ENCODE data around the gene SUCLG1.

The SUCLG1 gene

GRCh38 chr2:84443477-84443876, 15.6 kb downstream of the SUCLG1 start:
- H3K27ac ChIP-seq (ENCODE audit: low read length): no peak overlapping the region
- H3K4me1 ChIP-seq (ENCODE audit: insufficient read depth, low read length): no peaks in the 10 kb centered on the region
- no peaks in the 10 kb centered on the region for H4K20me1 ChIP-seq (ENCODE audit: insufficient read depth, low read length)
- TF ChIP-seq, protein P1, sequence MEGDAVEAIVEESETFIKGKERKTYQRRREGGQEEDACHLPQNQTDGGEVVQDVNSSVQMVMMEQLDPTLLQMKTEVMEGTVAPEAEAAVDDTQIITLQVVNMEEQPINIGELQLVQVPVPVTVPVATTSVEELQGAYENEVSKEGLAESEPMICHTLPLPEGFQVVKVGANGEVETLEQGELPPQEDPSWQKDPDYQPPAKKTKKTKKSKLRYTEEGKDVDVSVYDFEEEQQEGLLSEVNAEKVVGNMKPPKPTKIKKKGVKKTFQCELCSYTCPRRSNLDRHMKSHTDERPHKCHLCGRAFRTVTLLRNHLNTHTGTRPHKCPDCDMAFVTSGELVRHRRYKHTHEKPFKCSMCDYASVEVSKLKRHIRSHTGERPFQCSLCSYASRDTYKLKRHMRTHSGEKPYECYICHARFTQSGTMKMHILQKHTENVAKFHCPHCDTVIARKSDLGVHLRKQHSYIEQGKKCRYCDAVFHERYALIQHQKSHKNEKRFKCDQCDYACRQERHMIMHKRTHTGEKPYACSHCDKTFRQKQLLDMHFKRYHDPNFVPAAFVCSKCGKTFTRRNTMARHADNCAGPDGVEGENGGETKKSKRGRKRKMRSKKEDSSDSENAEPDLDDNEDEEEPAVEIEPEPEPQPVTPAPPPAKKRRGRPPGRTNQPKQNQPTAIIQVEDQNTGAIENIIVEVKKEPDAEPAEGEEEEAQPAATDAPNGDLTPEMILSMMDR (IDR thresholded peaks at IDR 0.05; ENCODE audit: borderline replicate concordance, extremely low read depth, low read length, poor library complexity, severe bottlenecking): no peak
- TF ChIP-seq EZH2 (IDR thresholded peaks at IDR 0.05; ENCODE audit: borderline replicate concordance, low read depth, low read length, severe bottlenecking): no peak
- H2AFZ ChIP-seq (ENCODE audit: low read depth, low read length): no peak overlapping the region
- H3K27me3 ChIP-seq (ENCODE audit: insufficient read depth, low read length, poor library complexity): no peaks in the 10 kb centered on the region
- H3K36me3 ChIP-seq (ENCODE audit: insufficient read depth, low read length): peaks cover 76% of the 10 kb centered on the region
- H3K4me2 ChIP-seq (ENCODE audit: insufficient read depth, low read length): no peak overlapping the region
- DNase-seq (no peak), ATAC-seq (ENCODE audit: insufficient read depth, low read depth) (no peak)
- H3K4me3 ChIP-seq (ENCODE audit: low read depth in 1 of 2, low read length in 2 of 2): no peak overlapping the region
- peaks cover 5% of the 10 kb centered on the region; the same call in 1 of the 2 replicates for H3K79me2 ChIP-seq (ENCODE audit: insufficient read depth, low read length)
- no peak overlapping the region for H3K9ac ChIP-seq (ENCODE audit: low read depth, low read length)
- H3K9me3 ChIP-seq (ENCODE audit: insufficient read depth, low read length, severe bottlenecking): no peaks in the 10 kb centered on the region

DNA sequence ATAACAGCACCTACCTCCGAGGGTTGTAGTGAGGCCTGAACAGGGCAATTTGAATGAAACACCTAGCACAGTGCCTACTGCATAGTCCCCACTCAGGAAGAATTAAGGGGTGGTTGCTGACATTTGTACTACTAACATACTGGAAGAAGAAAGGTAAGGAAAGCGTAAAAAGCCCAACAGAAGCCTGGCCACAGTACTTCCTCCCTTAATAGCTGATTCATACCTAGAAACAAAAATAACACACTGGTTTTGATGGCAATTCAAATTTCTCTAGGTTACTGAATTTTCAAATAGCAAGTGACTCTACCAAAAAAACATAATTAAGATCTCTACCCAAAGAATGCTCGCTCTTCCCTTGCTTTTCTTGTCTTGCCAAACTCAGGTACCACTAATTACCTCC, 16.2 kb downstream of the SUCLG1 start:
- H3K27me3 ChIP-seq (ENCODE audit: insufficient read depth, low read length, poor library complexity): no peaks in the 10 kb centered on the region
- peaks cover 5% of the 10 kb centered on the region; the same call in 1 of the 2 replicates for H3K79me2 ChIP-seq (ENCODE audit: insufficient read depth, low read length)
- peaks cover 79% of the 10 kb centered on the region for H3K36me3 ChIP-seq (ENCODE audit: insufficient read depth, low read length)
- DNase-seq (no peak), ATAC-seq (ENCODE audit: insufficient read depth, low read depth) (no peak)
- H2AFZ ChIP-seq (ENCODE audit: low read depth, low read length): no peak overlapping the region
- no peaks in the 10 kb centered on the region for H3K4me1 ChIP-seq (ENCODE audit: insufficient read depth, low read length)
- H3K4me2 ChIP-seq (ENCODE audit: insufficient read depth, low read length): no peak overlapping the region
- H3K4me3 ChIP-seq (ENCODE audit: low read depth in 1 of 2, low read length in 2 of 2): no peak overlapping the region
- TF ChIP-seq, protein P1 (IDR thresholded peaks at IDR 0.05; ENCODE audit: borderline replicate concordance, extremely low read depth, low read length, poor library complexity, severe bottlenecking): no peak
- no peak for TF ChIP-seq EZH2 (IDR thresholded peaks at IDR 0.05; ENCODE audit: borderline replicate concordance, low read depth, low read length, severe bottlenecking)
- H3K27ac ChIP-seq (ENCODE audit: low read length): no peak overlapping the region
- no peak overlapping the region for H3K9ac ChIP-seq (ENCODE audit: low read depth, low read length)
- no peaks in the 10 kb centered on the region for H4K20me1 ChIP-seq (ENCODE audit: insufficient read depth, low read length)
- H3K9me3 ChIP-seq (ENCODE audit: insufficient read depth, low read length, severe bottlenecking): no peaks in the 10 kb centered on the region

- no peak for DNase-seq
- Histone ChIP-seq H2AFZ (ENCODE audit: low read depth, low read length) (no peak overlapping the region), H3K27ac (ENCODE audit: low read length) (no peak overlapping the region), H3K4me1 (ENCODE audit: insufficient read depth, low read length) (no peaks in the 10 kb centered on the region), H4K20me1 (ENCODE audit: insufficient read depth, low read length) (no peaks in the 10 kb centered on the region), H3K27me3 (ENCODE audit: insufficient read depth, low read length, poor library complexity) (no peaks in the 10 kb centered on the region), H3K4me2 (ENCODE audit: insufficient read depth, low read length) (no peak overlapping the region), H3K36me3 (ENCODE audit: insufficient read depth, low read length) (peaks cover 81% of the 10 kb centered on the region), H3K9ac (ENCODE audit: low read depth, low read length) (no peak overlapping the region), H3K9me3 (ENCODE audit: insufficient read depth, low read length, severe bottlenecking) (no peaks in the 10 kb centered on the region), H3K4me3 (ENCODE audit: low read depth in 1 of 2, low read length in 2 of 2) (no peak overlapping the region), H3K79me2 (ENCODE audit: insufficient read depth, low read length) (peaks cover 5% of the 10 kb centered on the region; the same call in 1 of the 2 replicates)
- TF ChIP-seq EZH2 (IDR thresholded peaks at IDR 0.05; ENCODE audit: borderline replicate concordance, low read depth, low read length, severe bottlenecking): no peak
- TF ChIP-seq, protein P1 (IDR thresholded peaks at IDR 0.05; ENCODE audit: borderline replicate concordance, extremely low read depth, low read length, poor library complexity, severe bottlenecking): no peak
- no peak for ATAC-seq (ENCODE audit: insufficient read depth, low read depth)
Measured at GRCh38 chr2:84441505-84441904, 17.6 kb downstream of the SUCLG1 start.

DNA sequence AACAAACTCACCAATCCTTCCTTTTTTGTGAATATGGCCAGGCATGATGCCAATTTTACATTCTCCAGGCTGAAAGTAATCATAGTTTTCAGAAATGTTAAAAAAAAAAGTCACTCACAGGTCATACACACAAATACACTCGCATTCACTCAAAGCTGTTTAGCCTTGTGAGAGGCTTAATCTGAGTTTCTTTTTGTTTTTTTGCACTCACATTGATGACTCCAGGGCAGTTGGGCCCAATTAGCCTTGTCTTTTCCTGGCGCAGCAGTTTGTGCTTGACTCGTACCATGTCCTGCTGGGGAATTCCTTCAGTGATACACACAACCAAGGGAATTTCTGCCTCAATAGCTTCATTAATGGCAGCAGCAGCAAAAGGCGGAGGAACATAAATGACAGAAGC, 18.0 kb downstream of the SUCLG1 start:
- Histone ChIP-seq H3K27me3 (ENCODE audit: insufficient read depth, low read length, poor library complexity) (no peaks in the 10 kb centered on the region), H4K20me1 (ENCODE audit: insufficient read depth, low read length) (no peaks in the 10 kb centered on the region), H3K9me3 (ENCODE audit: insufficient read depth, low read length, severe bottlenecking) (no peaks in the 10 kb centered on the region), H3K9ac (ENCODE audit: low read depth, low read length) (no peak overlapping the region), H3K4me2 (ENCODE audit: insufficient read depth, low read length) (no peak overlapping the region), H3K36me3 (ENCODE audit: insufficient read depth, low read length) (peaks cover 78% of the 10 kb centered on the region), H3K4me3 (ENCODE audit: low read depth in 1 of 2, low read length in 2 of 2) (no peak overlapping the region), H3K79me2 (ENCODE audit: insufficient read depth, low read length) (peaks cover 5% of the 10 kb centered on the region; the same call in 1 of the 2 replicates), H2AFZ (ENCODE audit: low read depth, low read length) (no peak overlapping the region), H3K27ac (ENCODE audit: low read length) (no peak overlapping the region), H3K4me1 (ENCODE audit: insufficient read depth, low read length) (no peaks in the 10 kb centered on the region)
- DNase-seq (no peak), ATAC-seq (ENCODE audit: insufficient read depth, low read depth) (no peak)
- TF ChIP-seq, protein P1 (IDR thresholded peaks at IDR 0.05; ENCODE audit: borderline replicate concordance, extremely low read depth, low read length, poor library complexity, severe bottlenecking): no peak
- TF ChIP-seq EZH2 (IDR thresholded peaks at IDR 0.05; ENCODE audit: borderline replicate concordance, low read depth, low read length, severe bottlenecking): no peak
